ENCODE data around the gene GLP1R.

The GLP1R gene

GRCh38 chr6:39047434-39048327 lies 900 bp upstream of the GLP1R start:
- no peak for DNase-seq

GRCh38 chr6:39049575-39050283 lies 1.1 kb downstream of the GLP1R start:
- DNase-seq: no peak

- DNase-seq: no peak
Measured at GRCh38 chr6:39050453-39051112, 2.0 kb downstream of the GLP1R start.

- DNase-seq: no peak
Measured at GRCh38 chr6:39051399-39052122, 3.0 kb downstream of the GLP1R start.

GRCh38 chr6:39053016-39053624 lies 4.5 kb downstream of the GLP1R start:
- DNase-seq: no peak

- DNase-seq: no peak
Measured at GRCh38 chr6:39053854-39054576, 5.4 kb downstream of the GLP1R start.

GRCh38 chr6:39054577-39055142 lies 6.1 kb downstream of the GLP1R start:
- DNase-seq: no peak

GRCh38 chr6:39055661-39056060 lies 7.1 kb downstream of the GLP1R start:
- DNase-seq: no peak

- no peak for DNase-seq
Measured at GRCh38 chr6:39056191-39056590, 7.6 kb downstream of the GLP1R start.

- no peak for DNase-seq
Measured at GRCh38 chr6:39056681-39057080, 8.1 kb downstream of the GLP1R start.

- no peak for DNase-seq
Measured at GRCh38 chr6:39057251-39058155, 8.9 kb downstream of the GLP1R start.

- DNase-seq: no peak
Measured at GRCh38 chr6:39058471-39059147, 10.0 kb downstream of the GLP1R start.

GRCh38 chr6:39059496-39060310 lies 11.1 kb downstream of the GLP1R start:
- no peak for DNase-seq

- no peak for DNase-seq
Measured at GRCh38 chr6:39060467-39061160, 12.0 kb downstream of the GLP1R start.

GRCh38 chr6:39061182-39061581 lies 12.6 kb downstream of the GLP1R start:
- DNase-seq: no peak

GRCh38 chr6:39061588-39061987 lies 13.0 kb downstream of the GLP1R start:
- DNase-seq: no peak

GRCh38 chr6:39062014-39062740 lies 13.6 kb downstream of the GLP1R start:
- no peak for DNase-seq

All from T1000 (cell line).